ENCODE results near the gene MRAS. TPM values are rescaled to one million over a fixed set of nuclear protein-coding genes. Genes with fewer than 3 reads are reported as not detected.

The MRAS gene
- total RNA-seq, 6 experiments from 2014 or later = 2.5 to 7.9 (median 6.9) TPM

DNA sequence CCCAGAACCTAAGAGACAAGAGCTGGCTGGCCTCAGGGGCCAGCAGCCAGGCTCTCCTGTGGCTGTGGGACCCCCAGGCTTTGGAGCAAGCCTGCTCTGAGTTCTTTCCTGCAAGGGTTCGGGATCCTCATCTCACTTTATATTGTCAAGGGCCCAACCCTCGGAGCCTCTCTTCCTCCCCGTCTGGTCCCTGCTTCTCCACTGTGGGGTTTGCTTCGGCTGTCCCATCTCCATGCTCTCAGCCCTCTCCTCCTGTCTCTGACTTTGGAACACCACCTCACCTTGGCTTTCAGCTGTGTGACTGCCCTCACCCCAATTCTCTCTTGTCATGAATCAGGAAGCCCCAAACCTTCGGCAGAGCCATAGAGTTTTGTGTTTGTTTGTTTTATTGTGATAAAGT is 30.0 kb downstream of the MRAS start:
- intact Hi-C loops (cut with DNase I) = no loop called here
- ATAC-seq = no peak
- TF ChIP-seq POLR2A (IDR thresholded peaks at IDR 0.05) (no peak), CTCF (IDR thresholded peaks at IDR 0.05) (no peak)
- no peak overlapping the region for H3K27ac ChIP-seq
- no peak for DNase-seq
- no peaks in the 10 kb centered on the region for H3K36me3 ChIP-seq
- H3K4me3 ChIP-seq = no peak overlapping the region
- no peaks in the 10 kb centered on the region for H3K9me3 ChIP-seq
- H3K27me3 ChIP-seq = no peaks in the 10 kb centered on the region
- peaks cover 0 to 9% (median 0%) of the 10 kb centered on the region in 4 donors for H3K4me1 ChIP-seq
- 60% methylated on average over 1 of the region's 5 CpGs for WGBS (ENCODE audit: insufficient coverage, low coverage, low lambda C conversion rate, missing lambda C conversion rate)

- DNase-seq (no peak), ATAC-seq (no peak)
- H3K27me3 ChIP-seq = no peaks in the 10 kb centered on the region
- H3K9me3 ChIP-seq = no peaks in the 10 kb centered on the region
- no peak overlapping the region for H3K4me3 ChIP-seq
- H3K27ac ChIP-seq = no peak overlapping the region
- TF ChIP-seq CTCF (IDR thresholded peaks at IDR 0.05) (no peak), POLR2A (IDR thresholded peaks at IDR 0.05) (no peak)
- H3K4me1 ChIP-seq = peaks cover 0 to 9% (median 0%) of the 10 kb centered on the region in 4 donors
- 89% methylated on average over 1 of the region's 1 CpG for WGBS (ENCODE audit: insufficient coverage, low coverage, low lambda C conversion rate, missing lambda C conversion rate)
- intact Hi-C loops (cut with DNase I) = no loop called here
- no peaks in the 10 kb centered on the region for H3K36me3 ChIP-seq
Observed at GRCh38 chr3:138378990-138379389, 30.6 kb downstream of the MRAS start.

- no peak for ATAC-seq
- DNase-seq = no peak
Observed at GRCh38 chr3:138381413-138381901, 33.1 kb downstream of the MRAS start.

DNA sequence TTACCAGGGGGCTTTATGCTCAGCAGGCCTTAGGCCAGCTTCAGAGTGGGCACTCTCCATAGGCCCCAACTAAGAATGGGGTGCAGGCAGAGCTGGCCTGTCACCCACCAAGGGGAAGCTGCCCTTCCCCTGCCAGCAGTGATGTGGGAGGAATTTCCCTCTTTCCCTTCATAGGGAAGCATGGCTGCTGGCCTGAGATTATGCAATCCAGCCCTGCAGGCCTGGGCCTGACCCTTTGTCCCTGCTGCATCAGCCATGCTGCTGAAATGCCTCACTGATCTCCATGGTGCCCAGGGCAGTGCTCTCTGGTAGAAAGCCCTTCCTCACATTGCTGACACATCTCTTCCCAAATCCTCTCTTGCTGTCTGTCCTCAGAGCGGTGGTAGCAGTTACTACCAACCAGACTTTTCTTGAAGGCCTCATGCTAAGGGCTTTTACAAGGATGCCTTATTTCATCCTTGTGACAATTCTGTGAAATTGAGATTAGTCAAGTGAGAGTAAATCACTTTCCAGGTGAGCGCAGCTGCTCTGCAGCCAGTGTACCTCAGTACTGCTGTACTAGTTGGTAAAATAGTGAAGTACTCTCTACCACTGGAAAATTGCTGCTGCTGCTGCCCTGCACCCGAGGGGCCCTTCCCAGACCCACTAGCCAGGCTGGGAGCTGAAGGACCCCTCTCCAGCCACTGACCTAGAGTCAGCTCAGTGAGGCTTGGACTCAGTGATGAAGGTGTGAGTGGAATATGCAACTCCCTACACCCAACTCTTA is 33.8 kb downstream of the MRAS start:
- Histone ChIP-seq H3K9me3 (no peaks in the 10 kb centered on the region), H3K27ac (peak overlapping the region in 2 of 3 donors; percentile 6 to 30), H3K4me3 (no peak overlapping the region), H3K4me1 (peaks cover 0 to 9% (median 0%) of the 10 kb centered on the region in 4 donors), H3K27me3 (no peaks in the 10 kb centered on the region), H3K36me3 (no peaks in the 10 kb centered on the region)
- peak; percentile 94 to 100 (median 98) for ATAC-seq
- intact Hi-C loops (cut with DNase I) = no loop called here
- WGBS (ENCODE audit: insufficient coverage, low coverage, low lambda C conversion rate, missing lambda C conversion rate) = 67% methylated on average over 1 of the region's 3 CpGs
- DNase-seq = peak; percentile 79 to 81 (median 80)
- TF ChIP-seq POLR2A (IDR thresholded peaks at IDR 0.05) (no peak), CTCF (IDR thresholded peaks at IDR 0.05) (no peak)

More at GRCh38 chr3:138381413-138381901, 33.1 kb downstream of the MRAS start:
- TF ChIP-seq CTCF (IDR thresholded peaks at IDR 0.05) = no peak
- TF ChIP-seq POLR2A (IDR thresholded peaks at IDR 0.05) = no peak
- WGBS (ENCODE audit: insufficient coverage, low coverage, low lambda C conversion rate, missing lambda C conversion rate) = 79% methylated on average over 4 of the region's 5 CpGs
- intact Hi-C loops (cut with DNase I) = no loop called here
- Histone ChIP-seq H3K9me3 (no peaks in the 10 kb centered on the region), H3K4me3 (no peak overlapping the region), H3K4me1 (peaks cover 0 to 9% (median 0%) of the 10 kb centered on the region in 4 donors), H3K36me3 (no peaks in the 10 kb centered on the region), H3K27ac (peak overlapping the region in 1 of 3 donors; percentile 6), H3K27me3 (no peaks in the 10 kb centered on the region)
